Lung (tissue), 12 donors: ENCODE data around the gene SUSD2. TPM values are rescaled to one million over a fixed set of nuclear protein-coding genes. Genes with fewer than 3 reads are reported as not detected.

ENCODE experiments used
- ATAC-seq: fragments of 200-7000 bp; cut with Tn5 transposase; one replicate; pipeline ENCODE4 v1.9.1; 2020; ENCODE audit warnings: moderate number of reproducible peaks; ENCODE audit not compliant: insufficient read depth, low FRiP score
- DNase-seq, 3 donors: peaks; one replicate each; pipeline ENCODE4 v3.0.0-alpha.2; 2013 to 2017
- H3K27ac ChIP-seq, 2 donors: one replicate each; pipeline ENCODE4 v1.5.1; 2013; ENCODE audit warnings: mild to moderate bottlenecking in 2 of 2, moderate library complexity in 2 of 2, control low read depth in 1 of 2, inconsistent platforms in 1 of 2, low read depth in 1 of 2, low read length in 1 of 2
- H3K27me3 ChIP-seq, 3 donors: one replicate each; pipeline ENCODE4 v1.5.1; 2013; ENCODE audit warnings: low read length in 2 of 3; ENCODE audit not compliant: control insufficient read depth in 3 of 3, insufficient read depth in 3 of 3
- H3K36me3 ChIP-seq, 4 donors: one replicate each; pipeline ENCODE4 v1.5.1; 2013; ENCODE audit warnings: low read length in 4 of 4, mild to moderate bottlenecking in 1 of 4, moderate library complexity in 1 of 4; ENCODE audit not compliant: control insufficient read depth in 4 of 4, insufficient read depth in 4 of 4
- H3K4me1 ChIP-seq, 5 donors: one replicate each; pipeline ENCODE4 v1.5.1; 2013; ENCODE audit warnings: low read length in 5 of 5, mild to moderate bottlenecking in 2 of 5, moderate library complexity in 1 of 5; ENCODE audit not compliant: control insufficient read depth in 5 of 5, insufficient read depth in 5 of 5
- H3K4me3 ChIP-seq: one replicate; pipeline ENCODE4 v1.5.1; 2013; ENCODE audit warnings: mild to moderate bottlenecking, control low read depth, moderate library complexity
- H3K9ac ChIP-seq, 2 donors: one replicate each; pipeline ENCODE4 v1.5.1; 2013; ENCODE audit warnings: low read length in 2 of 2, control low read depth in 1 of 2; ENCODE audit not compliant: insufficient read depth in 1 of 2
- H3K9me3 ChIP-seq, 4 donors: one replicate each; pipeline ENCODE4 v1.5.1; 2013; ENCODE audit warnings: low read length in 3 of 4, mild to moderate bottlenecking in 1 of 4, moderate library complexity in 1 of 4; ENCODE audit not compliant: control insufficient read depth in 4 of 4, insufficient read depth in 3 of 4
- WGBS, 2 donors: extraction: QIAGEN DNeasy Blood & Tissue Kit; methylation state at CpG; one replicate each; pipeline ENCODE4 v1.1.7; 2013; 5-methylcytosine and 5-hydroxymethylcytosine counted together
- polyA plus RNA-seq, 2 donors: library from polyadenylated mRNA; stranded (reverse); fragments of 200-250 nt; gene quantifications; one replicate each; pipeline ENCODE4 v1.2.1, GENCODE V29; 2013
- total RNA-seq, 2 donors: library from RNA; depleted of rRNA in 1 of 2; stranded (reverse); fragments of >200 nt in 1 of 2; gene quantifications; one replicate each; pipeline ENCODE4 v1.2.1, GENCODE V29; 2014 to 2021
- TF ChIP-seq, protein P1 (sequence below): IDR thresholded peaks from 2 replicates; pipeline ENCODE4 v1.5.1; 2012; ENCODE audit warnings: mild to moderate bottlenecking; ENCODE audit errors: control extremely low read depth, extremely low read depth
- donor health status: control.
- donor health status: control.
- donor health status: Bipolar disorder and iron deficiency.
- donor health status: healthy.
- donor health status: DM: yes; HTN: yes; CAD: no.

Gene SUSD2
- total and polyA plus RNA-seq, 4 donors, result 15.9 to 192 (median 49.7) TPM

DNA sequence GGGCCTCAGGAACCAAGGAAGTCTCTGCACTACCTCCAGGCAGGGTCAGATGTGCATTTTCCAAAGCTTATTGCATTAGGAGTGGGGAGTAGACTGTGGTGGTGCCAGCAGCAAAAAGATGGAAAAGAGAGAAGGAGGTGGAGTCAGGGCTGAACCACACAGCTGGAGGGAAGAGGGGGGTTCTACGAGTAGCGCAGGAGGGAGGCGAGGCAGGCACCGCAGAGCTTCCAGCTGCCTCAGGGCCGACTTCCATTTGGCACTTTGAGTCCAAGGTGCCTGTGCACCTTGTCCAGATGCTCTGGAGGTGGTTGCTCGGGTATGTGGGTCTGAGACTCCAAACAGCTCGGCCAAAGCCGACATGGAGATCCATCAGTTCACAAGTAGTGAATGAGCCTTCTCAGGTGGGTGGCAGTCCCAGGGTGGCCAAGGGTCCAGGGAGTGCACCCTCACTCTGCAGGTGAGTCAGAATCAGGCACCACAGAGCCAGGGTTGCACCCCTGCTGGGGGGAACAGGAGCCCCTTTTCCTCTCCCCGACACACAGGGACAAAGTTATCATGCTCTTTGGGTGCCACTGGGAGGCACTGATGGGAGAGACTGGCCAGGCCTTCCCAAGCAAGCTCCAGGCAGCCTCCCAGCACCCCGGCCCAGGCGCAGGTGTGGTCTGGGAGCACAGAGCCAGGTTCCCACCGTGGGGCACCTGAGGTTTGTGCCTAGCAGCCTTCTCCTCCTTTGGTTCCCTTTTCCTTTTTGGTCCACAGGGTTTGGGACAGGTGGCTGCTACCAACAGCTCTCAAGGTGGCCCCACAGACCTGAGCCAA, 33.4 kb downstream of the SUSD2 start:
- ATAC-seq (no peak), DNase-seq (no peak)
- Histone ChIP-seq H3K9ac (no peak overlapping the region), H3K27ac (no peak overlapping the region), H3K27me3 (no peaks in the 10 kb centered on the region), H3K9me3 (no peaks in the 10 kb centered on the region), H3K4me1 (peaks cover 0 to 8% (median under 1%) of the 10 kb centered on the region in 5 donors), H3K4me3 (no peak overlapping the region), H3K36me3 (peaks cover 0 to 3% (median 0%) of the 10 kb centered on the region in 4 donors)
- TF ChIP-seq, protein P1, sequence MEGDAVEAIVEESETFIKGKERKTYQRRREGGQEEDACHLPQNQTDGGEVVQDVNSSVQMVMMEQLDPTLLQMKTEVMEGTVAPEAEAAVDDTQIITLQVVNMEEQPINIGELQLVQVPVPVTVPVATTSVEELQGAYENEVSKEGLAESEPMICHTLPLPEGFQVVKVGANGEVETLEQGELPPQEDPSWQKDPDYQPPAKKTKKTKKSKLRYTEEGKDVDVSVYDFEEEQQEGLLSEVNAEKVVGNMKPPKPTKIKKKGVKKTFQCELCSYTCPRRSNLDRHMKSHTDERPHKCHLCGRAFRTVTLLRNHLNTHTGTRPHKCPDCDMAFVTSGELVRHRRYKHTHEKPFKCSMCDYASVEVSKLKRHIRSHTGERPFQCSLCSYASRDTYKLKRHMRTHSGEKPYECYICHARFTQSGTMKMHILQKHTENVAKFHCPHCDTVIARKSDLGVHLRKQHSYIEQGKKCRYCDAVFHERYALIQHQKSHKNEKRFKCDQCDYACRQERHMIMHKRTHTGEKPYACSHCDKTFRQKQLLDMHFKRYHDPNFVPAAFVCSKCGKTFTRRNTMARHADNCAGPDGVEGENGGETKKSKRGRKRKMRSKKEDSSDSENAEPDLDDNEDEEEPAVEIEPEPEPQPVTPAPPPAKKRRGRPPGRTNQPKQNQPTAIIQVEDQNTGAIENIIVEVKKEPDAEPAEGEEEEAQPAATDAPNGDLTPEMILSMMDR, result no peak
- WGBS, 2 donors, result 85 to 86% methylated on average over 12 of the region's 12 CpGs

DNA sequence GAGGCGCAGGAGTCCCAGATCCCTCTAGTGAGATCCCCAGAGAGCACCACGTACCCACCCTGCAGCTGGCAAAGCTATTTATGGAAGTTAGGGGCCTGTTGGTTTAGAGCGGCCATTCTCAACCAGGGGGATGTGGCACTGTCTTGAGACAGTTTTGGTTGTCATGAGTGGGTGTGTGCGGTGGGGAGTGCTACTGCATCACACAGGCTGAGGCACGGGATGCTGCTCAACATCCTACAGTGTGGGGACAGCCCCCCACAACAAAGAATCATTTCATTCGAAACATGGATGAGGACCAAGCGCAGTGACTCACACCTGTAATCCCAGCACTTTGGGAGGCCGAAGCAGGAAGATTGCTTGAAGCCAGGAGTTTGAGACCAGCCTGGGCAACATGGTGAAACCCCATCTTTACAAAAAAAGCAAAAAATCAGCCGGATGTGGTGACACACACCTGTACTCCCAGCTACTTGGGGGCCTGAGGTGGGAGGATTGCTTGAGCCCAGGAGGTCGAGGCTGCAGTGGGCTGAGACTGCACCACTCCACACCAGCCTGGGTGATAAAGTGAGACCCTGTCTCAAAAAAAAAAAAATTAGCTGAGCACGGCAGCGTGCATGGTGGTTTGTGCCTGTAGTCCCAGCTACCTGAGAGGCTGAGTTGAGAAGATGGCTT, 35.4 kb downstream of the SUSD2 start:
- no peak for ATAC-seq
- no peak overlapping the region for H3K9ac ChIP-seq
- H3K36me3 ChIP-seq, result peaks cover 0 to 4% (median 0%) of the 10 kb centered on the region in 4 donors
- no peak for DNase-seq
- H3K4me1 ChIP-seq, result no peaks in the 10 kb centered on the region
- H3K9me3 ChIP-seq, result no peaks in the 10 kb centered on the region
- WGBS, 2 donors, result 93 to 94% methylated on average over 12 of the region's 12 CpGs
- H3K4me3 ChIP-seq, result no peak overlapping the region
- no peak overlapping the region for H3K27ac ChIP-seq
- TF ChIP-seq, protein P1, result no peak
- H3K27me3 ChIP-seq, result no peaks in the 10 kb centered on the region

DNA sequence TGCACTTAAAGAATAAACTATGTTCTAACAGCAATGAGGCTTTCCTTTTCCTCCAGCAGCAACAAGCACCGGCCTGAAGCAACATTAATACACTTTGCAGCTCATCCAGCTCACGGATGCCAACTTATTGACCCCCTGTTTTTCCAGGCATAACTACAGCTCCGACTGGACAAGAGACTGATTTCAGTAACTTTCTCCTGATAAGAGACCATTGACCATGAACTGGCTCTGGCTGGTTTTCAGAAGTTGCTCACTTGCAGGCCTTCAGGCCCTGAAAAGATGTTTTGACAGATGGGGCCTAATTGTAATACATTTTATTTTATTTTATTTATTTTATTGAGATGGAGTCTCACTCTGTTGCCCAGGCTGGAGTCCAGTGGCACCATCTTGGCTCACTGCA, 36.1 kb downstream of the SUSD2 start:
- Histone ChIP-seq H3K27me3 (no peaks in the 10 kb centered on the region), H3K4me3 (no peak overlapping the region), H3K36me3 (peaks cover 0 to 4% (median 0%) of the 10 kb centered on the region in 4 donors), H3K4me1 (no peaks in the 10 kb centered on the region), H3K9ac (no peak overlapping the region), H3K9me3 (no peaks in the 10 kb centered on the region), H3K27ac (no peak overlapping the region)
- TF ChIP-seq, protein P1, result no peak
- WGBS, 2 donors, result 75 to 87% methylated on average over 3 of the region's 3 CpGs
- DNase-seq, result no peak
- ATAC-seq, result no peak
